Smooth muscle cell (in vitro differentiated cells): Measurements from ENCODE around the gene PEAR1. TPM values are rescaled to one million over a fixed set of nuclear protein-coding genes. Genes with fewer than 3 reads are reported as not detected.
A peak's percentile ranks its signal among the peaks of the same experiment; 100 is the strongest.

Source experiments
- DNase-seq: peaks from one replicate; lab custom pipeline; 2025; ENCODE audit not compliant: unreplicated experiment; lab: John Stamatoyannopoulos, UW
- H2AFZ ChIP-seq: fragments of 200-600 bp; sonication (generic); 2 replicates; pipeline ENCODE4 v1.6.0; 2016; ENCODE audit warnings: antibody characterized with exemption, low read depth, mild to moderate bottlenecking
- H3F3A ChIP-seq: fragments of 200-600 bp; sonication (generic); 2 replicates; pipeline ENCODE4 v1.6.0; 2017; ENCODE audit warnings: antibody characterized with exemption, low read depth
- H3K27ac ChIP-seq: fragments of 200-600 bp; sonication (generic); 2 replicates; pipeline ENCODE4 v1.5.1; 2016; ENCODE audit warnings: low read depth, mild to moderate bottlenecking
- H3K27me3 ChIP-seq: fragments of 200-600 bp; sonication (generic); 2 replicates; pipeline ENCODE4 v1.6.1; 2016; ENCODE audit warnings: low read depth, mild to moderate bottlenecking
- H3K36me3 ChIP-seq: fragments of 200-600 bp; sonication (generic); 2 replicates; pipeline ENCODE4 v1.5.1; 2016; ENCODE audit warnings: low read depth
- H3K4me1 ChIP-seq: fragments of 200-600 bp; sonication (generic); 2 replicates; pipeline ENCODE4 v1.5.1; 2016; ENCODE audit warnings: low read depth
- H3K4me2 ChIP-seq: fragments of 200-600 bp; sonication (generic); 2 replicates; pipeline ENCODE4 v1.6.0; 2016; ENCODE audit warnings: mild to moderate bottlenecking
- H3K4me3 ChIP-seq: fragments of 200-600 bp; sonication (generic); 2 replicates; pipeline ENCODE4 v1.5.1; 2016; ENCODE audit warnings: mild to moderate bottlenecking
- H3K79me2 ChIP-seq: fragments of 200-600 bp; sonication (generic); 2 replicates; pipeline ENCODE4 v1.6.0; 2016; ENCODE audit warnings: low read depth, mild to moderate bottlenecking
- H3K9ac ChIP-seq: fragments of 200-600 bp; sonication (generic); 2 replicates; pipeline ENCODE4 v1.6.0; 2016; ENCODE audit warnings: low read depth
- H3K9me3 ChIP-seq: fragments of 200-600 bp; sonication (generic); replicated peaks from 2 replicates; pipeline ENCODE4 v1.5.1; 2016; ENCODE audit warnings: low read depth
- H4K20me1 ChIP-seq: fragments of 200-600 bp; sonication (generic); 2 replicates; pipeline ENCODE4 v1.6.0; 2016; ENCODE audit warnings: low read depth
- WGBS: methylation state at CpG from one replicate; pipeline ENCODE4 v1.1.7; 2016; ENCODE audit warnings: low lambda C conversion rate; 5-methylcytosine and 5-hydroxymethylcytosine counted together
- polyA plus RNA-seq: library from polyadenylated mRNA; unstranded; fragments of >200 nt; fragmentation: Nextera tagmentation; extraction: Ambion mirVana; gene quantifications from 2 replicates; pipeline ENCODE4 v1.2.1, GENCODE V29; 2016
- total RNA-seq: library from RNA; depleted of rRNA; stranded (reverse); fragments of >200 nt; gene quantifications from 2 replicates; pipeline ENCODE4 v1.2.3, GENCODE V29; 2014
- TF ChIP-seq, protein P1 (sequence below): fragments of 200-600 bp; sonication (generic); IDR thresholded peaks from 2 replicates; pipeline ENCODE4 v1.5.1; 2017; ENCODE audit warnings: borderline replicate concordance, mild to moderate bottlenecking, antibody characterized with exemption; ENCODE audit not compliant: insufficient read depth, poor library complexity, severe bottlenecking

The PEAR1 gene
- total and polyA plus RNA-seq, 2 experiments from 2014 or later = 2.3 to 3.7 TPM

DNA sequence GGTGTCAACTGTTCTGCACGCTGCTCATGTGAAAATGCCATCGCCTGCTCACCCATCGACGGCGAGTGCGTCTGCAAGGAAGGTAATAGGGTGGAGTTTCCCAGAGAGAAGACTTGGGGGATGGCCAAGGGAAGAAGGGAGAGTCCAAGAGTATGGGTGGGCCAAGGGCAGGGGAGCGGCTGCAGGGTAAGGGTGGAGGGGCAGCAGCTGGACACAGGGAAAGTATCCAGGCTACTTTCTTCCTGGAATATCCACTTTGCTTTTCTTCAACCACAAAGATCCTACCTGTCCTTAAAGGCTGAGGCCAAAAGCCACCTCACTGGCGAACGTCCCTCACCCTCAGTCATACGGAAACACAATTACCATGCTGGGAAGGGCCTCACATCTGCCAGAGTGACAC is 15.4 kb downstream of the PEAR1 start:
- no peak overlapping the region for H3K9ac ChIP-seq
- DNase-seq = no peak
- H3K27ac ChIP-seq = no peak overlapping the region
- no peaks in the 10 kb centered on the region for H3K36me3 ChIP-seq
- TF ChIP-seq, protein P1, sequence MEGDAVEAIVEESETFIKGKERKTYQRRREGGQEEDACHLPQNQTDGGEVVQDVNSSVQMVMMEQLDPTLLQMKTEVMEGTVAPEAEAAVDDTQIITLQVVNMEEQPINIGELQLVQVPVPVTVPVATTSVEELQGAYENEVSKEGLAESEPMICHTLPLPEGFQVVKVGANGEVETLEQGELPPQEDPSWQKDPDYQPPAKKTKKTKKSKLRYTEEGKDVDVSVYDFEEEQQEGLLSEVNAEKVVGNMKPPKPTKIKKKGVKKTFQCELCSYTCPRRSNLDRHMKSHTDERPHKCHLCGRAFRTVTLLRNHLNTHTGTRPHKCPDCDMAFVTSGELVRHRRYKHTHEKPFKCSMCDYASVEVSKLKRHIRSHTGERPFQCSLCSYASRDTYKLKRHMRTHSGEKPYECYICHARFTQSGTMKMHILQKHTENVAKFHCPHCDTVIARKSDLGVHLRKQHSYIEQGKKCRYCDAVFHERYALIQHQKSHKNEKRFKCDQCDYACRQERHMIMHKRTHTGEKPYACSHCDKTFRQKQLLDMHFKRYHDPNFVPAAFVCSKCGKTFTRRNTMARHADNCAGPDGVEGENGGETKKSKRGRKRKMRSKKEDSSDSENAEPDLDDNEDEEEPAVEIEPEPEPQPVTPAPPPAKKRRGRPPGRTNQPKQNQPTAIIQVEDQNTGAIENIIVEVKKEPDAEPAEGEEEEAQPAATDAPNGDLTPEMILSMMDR = no peak
- peaks cover 6% of the 10 kb centered on the region for H3F3A ChIP-seq
- no peak overlapping the region for H3K4me3 ChIP-seq
- 98% methylated on average over 10 of the region's 10 CpGs for WGBS
- H3K79me2 ChIP-seq = no peaks in the 10 kb centered on the region
- no peaks in the 10 kb centered on the region for H3K4me1 ChIP-seq
- H3K9me3 ChIP-seq = no peaks in the 10 kb centered on the region
- H4K20me1 ChIP-seq = no peaks in the 10 kb centered on the region
- no peak overlapping the region for H2AFZ ChIP-seq
- no peak overlapping the region for H3K4me2 ChIP-seq
- no peaks in the 10 kb centered on the region for H3K27me3 ChIP-seq

DNA sequence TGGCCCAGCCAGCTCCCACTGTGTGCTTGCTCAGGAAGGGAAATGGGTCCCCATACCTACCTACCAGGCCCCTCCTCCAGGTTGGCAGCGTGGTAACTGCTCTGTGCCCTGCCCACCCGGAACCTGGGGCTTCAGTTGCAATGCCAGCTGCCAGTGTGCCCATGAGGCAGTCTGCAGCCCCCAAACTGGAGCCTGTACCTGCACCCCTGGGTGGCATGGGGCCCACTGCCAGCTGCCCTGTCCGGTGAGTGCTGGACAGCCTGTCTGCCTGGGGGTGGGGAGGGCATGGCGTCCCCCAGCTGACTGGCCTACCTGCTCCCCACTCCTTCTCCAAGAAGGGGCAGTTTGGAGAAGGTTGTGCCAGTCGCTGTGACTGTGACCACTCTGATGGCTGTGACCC is 16.2 kb downstream of the PEAR1 start:
- Histone ChIP-seq H3K27me3 (no peaks in the 10 kb centered on the region), H3K4me2 (no peak overlapping the region), H3K27ac (no peak overlapping the region), H3F3A (peaks cover 6% of the 10 kb centered on the region), H3K36me3 (no peaks in the 10 kb centered on the region), H4K20me1 (no peaks in the 10 kb centered on the region), H3K4me1 (peaks cover 3% of the 10 kb centered on the region), H2AFZ (no peak overlapping the region), H3K79me2 (no peaks in the 10 kb centered on the region), H3K4me3 (no peak overlapping the region), H3K9me3 (no peaks in the 10 kb centered on the region), H3K9ac (no peak overlapping the region)
- WGBS = 79% methylated on average over 5 of the region's 5 CpGs
- TF ChIP-seq, protein P1 = no peak
- no peak for DNase-seq

DNA sequence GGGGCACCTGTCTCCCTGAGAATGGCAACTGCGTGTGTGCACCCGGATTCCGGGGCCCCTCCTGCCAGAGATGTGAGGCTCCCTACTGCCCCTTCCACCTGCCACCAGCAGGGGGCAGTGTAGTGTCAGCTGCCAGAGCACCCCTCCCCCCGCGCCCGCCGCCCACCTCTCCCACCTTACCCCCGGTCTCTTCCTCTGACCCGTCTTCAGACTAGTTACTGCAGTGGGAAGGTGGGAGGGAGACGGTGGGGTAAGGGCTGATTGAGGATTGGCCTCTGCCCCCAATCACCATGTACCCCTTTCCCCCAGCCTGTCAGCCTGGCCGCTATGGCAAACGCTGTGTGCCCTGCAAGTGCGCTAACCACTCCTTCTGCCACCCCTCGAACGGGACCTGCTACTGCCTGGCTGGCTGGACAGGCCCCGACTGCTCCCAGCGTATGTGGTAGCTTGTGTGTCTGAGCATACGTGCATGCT is 16.8 kb downstream of the PEAR1 start:
- Histone ChIP-seq H4K20me1 (no peaks in the 10 kb centered on the region), H2AFZ (no peak overlapping the region), H3K27ac (no peak overlapping the region), H3K4me2 (no peak overlapping the region), H3K4me3 (no peak overlapping the region), H3K36me3 (no peaks in the 10 kb centered on the region), H3K79me2 (no peaks in the 10 kb centered on the region), H3K27me3 (no peaks in the 10 kb centered on the region), H3F3A (peaks cover 6% of the 10 kb centered on the region), H3K4me1 (peaks cover 3% of the 10 kb centered on the region), H3K9me3 (no peaks in the 10 kb centered on the region), H3K9ac (no peak overlapping the region)
- TF ChIP-seq, protein P1 = peak; percentile 84
- WGBS = 37% methylated on average over 14 of the region's 18 CpGs
- no peak for DNase-seq

DNA sequence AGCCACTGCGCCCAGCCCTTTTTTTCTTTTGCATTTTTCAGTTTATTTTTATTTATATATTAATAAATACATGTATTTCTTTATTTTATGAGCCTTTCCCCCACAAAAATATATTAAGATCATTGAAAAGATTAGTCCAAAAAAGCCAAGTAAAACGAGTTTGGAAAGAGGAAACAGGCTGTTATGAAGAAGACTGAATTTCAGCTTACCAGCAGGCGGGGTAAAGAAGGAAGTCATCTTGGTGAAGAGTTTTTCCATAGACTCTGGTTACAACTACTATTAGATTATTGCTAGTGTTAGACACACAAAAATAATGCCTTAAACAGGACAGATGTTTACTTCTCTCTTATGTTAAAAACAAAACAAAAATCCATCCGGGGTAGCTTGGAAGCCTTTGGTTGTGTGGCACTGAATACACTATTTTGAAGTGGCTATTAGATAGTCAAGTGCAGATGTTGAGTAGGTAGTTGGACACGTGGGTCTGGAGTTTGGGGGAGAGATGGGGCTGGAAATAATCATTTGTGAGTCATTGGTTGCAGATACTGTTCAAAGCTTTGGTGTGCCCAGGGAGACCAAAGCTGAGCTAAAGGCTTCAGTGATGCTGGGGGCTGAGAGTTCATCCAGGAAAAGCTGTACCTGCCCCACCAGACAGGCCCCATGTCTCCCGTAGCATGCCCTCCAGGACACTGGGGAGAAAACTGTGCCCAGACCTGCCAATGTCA is 18.2 kb downstream of the PEAR1 start:
- TF ChIP-seq, protein P1 = no peak
- Histone ChIP-seq H3K9me3 (no peaks in the 10 kb centered on the region), H2AFZ (no peak overlapping the region), H3K4me3 (no peak overlapping the region), H3K9ac (no peak overlapping the region), H3K4me1 (peaks cover 3% of the 10 kb centered on the region), H4K20me1 (no peaks in the 10 kb centered on the region), H3K27ac (no peak overlapping the region), H3K36me3 (no peaks in the 10 kb centered on the region), H3K4me2 (no peak overlapping the region), H3K27me3 (no peaks in the 10 kb centered on the region), H3K79me2 (no peaks in the 10 kb centered on the region), H3F3A (peaks cover 6% of the 10 kb centered on the region)
- 69% methylated on average over 6 of the region's 6 CpGs for whole genome bisulfite sequencing
- no peak for DNase-seq
